Skeletal muscle tissue (tissue), 4 donors: ENCODE data around the gene NCAM2. TPM values are rescaled to one million over a fixed set of nuclear protein-coding genes. Genes with fewer than 3 reads are reported as not detected.

ENCODE experiments used
- H3K27ac ChIP-seq: one replicate; pipeline ENCODE4 v1.7.0; 2013; ENCODE audit warnings: mild to moderate bottlenecking, low read depth, low read length, inconsistent platforms
- H3K27me3 ChIP-seq, 3 donors: one replicate each; pipeline ENCODE4 v1.7.0; 2013; ENCODE audit warnings: low read length in 3 of 3; ENCODE audit not compliant: control insufficient read depth in 3 of 3, insufficient read depth in 3 of 3
- H3K36me3 ChIP-seq, 3 donors: one replicate each; pipeline ENCODE4 v1.7.0; 2013; ENCODE audit warnings: low read length in 3 of 3; ENCODE audit not compliant: control insufficient read depth in 3 of 3, insufficient read depth in 3 of 3
- H3K4me1 ChIP-seq, 3 donors: one replicate each; pipeline ENCODE4 v1.7.0; 2013; ENCODE audit warnings: low read length in 3 of 3, mild to moderate bottlenecking in 3 of 3; ENCODE audit not compliant: control insufficient read depth in 3 of 3, insufficient read depth in 3 of 3
- H3K4me3 ChIP-seq, 3 donors: one replicate each; pipeline ENCODE4 v1.7.0; 2013; ENCODE audit warnings: low read length in 3 of 3
- H3K9ac ChIP-seq, 3 donors: one replicate each; pipeline ENCODE4 v1.7.0; 2013; ENCODE audit warnings: low read length in 3 of 3, mild to moderate bottlenecking in 3 of 3, moderate library complexity in 2 of 3, low read depth in 1 of 3
- H3K9me3 ChIP-seq, 3 donors: one replicate each; pipeline ENCODE4 v1.7.0; 2013; ENCODE audit warnings: low read length in 3 of 3; ENCODE audit not compliant: control insufficient read depth in 3 of 3
- total RNA-seq: library from RNA; depleted of rRNA; stranded (reverse); fragments of >200 nt; gene quantifications from one replicate; pipeline ENCODE4 v1.2.3, GENCODE V29; 2014
- donor health status: Osteomylitis.

NCAM2 gene
- total RNA-seq, 1 donor from 2014 or later, result 6.8 TPM

DNA sequence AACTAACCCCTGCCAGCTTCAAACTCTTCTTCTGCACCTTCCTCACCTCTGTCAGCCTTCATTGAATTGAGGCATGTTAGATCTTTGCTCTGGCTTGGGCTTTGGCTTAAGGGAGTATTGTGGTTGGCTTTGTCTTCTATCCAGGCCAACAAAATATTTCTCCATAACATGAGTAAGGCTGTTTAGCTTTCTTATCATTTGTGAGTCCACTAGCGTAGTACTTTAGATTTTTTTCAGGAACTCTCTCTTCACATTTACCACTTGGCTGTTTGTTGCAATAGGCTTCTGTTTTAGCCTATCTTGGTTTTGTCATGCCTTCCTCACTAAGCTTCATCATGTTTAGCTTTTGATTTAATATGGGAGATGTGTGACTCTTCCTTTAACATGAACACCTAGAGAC is 417.5 kb downstream of the NCAM2 start:
- no peaks in the 10 kb centered on the region for H3K4me1 ChIP-seq
- no peak overlapping the region for H3K9ac ChIP-seq
- H3K4me3 ChIP-seq, result no peak overlapping the region
- no peaks in the 10 kb centered on the region for H3K36me3 ChIP-seq
- no peak overlapping the region for H3K27ac ChIP-seq
- no peaks in the 10 kb centered on the region for H3K9me3 ChIP-seq
- H3K27me3 ChIP-seq, result no peaks in the 10 kb centered on the region

DNA sequence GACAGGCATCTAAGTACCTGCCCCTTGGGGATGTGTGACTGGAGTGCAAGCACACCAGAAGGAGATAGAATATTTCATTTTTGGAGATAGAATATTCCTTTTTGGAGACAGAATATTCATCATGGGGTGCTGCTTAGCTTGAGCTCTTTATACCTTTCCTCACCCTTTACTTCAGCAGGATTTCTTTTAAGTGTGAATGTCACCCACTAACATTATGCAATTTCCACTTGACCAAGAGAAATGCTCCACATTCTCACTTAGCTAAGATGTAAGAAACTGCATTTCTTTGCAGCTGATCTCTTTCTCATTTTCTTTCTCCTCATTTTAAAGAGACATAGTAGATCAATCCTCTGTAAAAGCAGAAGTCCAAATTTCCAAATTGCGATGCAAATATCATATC is 436.7 kb downstream of the NCAM2 start:
- Histone ChIP-seq H3K9ac (no peak overlapping the region), H3K9me3 (no peaks in the 10 kb centered on the region), H3K4me1 (no peaks in the 10 kb centered on the region), H3K4me3 (no peak overlapping the region), H3K27ac (no peak overlapping the region), H3K36me3 (no peaks in the 10 kb centered on the region), H3K27me3 (no peaks in the 10 kb centered on the region)

- H3K27me3 ChIP-seq, result no peaks in the 10 kb centered on the region
- H3K4me3 ChIP-seq, result no peak overlapping the region
- H3K27ac ChIP-seq, result no peak overlapping the region
- no peaks in the 10 kb centered on the region for H3K4me1 ChIP-seq
- H3K36me3 ChIP-seq, result no peaks in the 10 kb centered on the region
- H3K9me3 ChIP-seq, result no peaks in the 10 kb centered on the region
- no peak overlapping the region for H3K9ac ChIP-seq
These were observed 437.9 kb downstream of the NCAM2 start for GRCh38 chr21:21436012-21436534.

- Histone ChIP-seq H3K4me1 (no peaks in the 10 kb centered on the region), H3K36me3 (no peaks in the 10 kb centered on the region), H3K4me3 (no peak overlapping the region), H3K27ac (no peak overlapping the region), H3K27me3 (no peaks in the 10 kb centered on the region), H3K9me3 (no peaks in the 10 kb centered on the region), H3K9ac (no peak overlapping the region)
These were observed 441.6 kb downstream of the NCAM2 start for GRCh38 chr21:21439761-21440160.

DNA sequence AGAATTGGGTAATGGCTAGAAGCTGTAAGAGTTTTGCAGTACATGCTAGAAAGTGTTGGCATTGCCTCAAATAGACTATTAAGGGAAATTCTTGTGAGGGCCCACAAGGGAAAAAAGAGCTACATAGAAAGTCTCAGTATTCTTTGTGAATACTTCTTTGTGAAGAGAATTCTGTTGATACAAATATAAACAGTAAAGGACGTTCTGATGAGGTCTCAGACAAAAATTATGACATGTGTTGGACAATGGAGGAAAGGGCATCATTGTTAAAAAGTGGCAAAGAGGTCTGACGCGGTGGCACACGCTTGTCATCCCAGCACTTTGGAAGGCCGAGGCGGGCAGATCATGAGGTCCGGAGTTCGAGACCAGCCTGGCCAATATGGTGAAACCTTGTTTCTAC is 458.9 kb downstream of the NCAM2 start:
- Histone ChIP-seq H3K4me1 (no peaks in the 10 kb centered on the region), H3K27me3 (no peaks in the 10 kb centered on the region), H3K9me3 (no peaks in the 10 kb centered on the region), H3K9ac (no peak overlapping the region), H3K27ac (no peak overlapping the region), H3K36me3 (no peaks in the 10 kb centered on the region), H3K4me3 (no peak overlapping the region)

- Histone ChIP-seq H3K9me3 (no peaks in the 10 kb centered on the region), H3K9ac (no peak overlapping the region), H3K27ac (no peak overlapping the region), H3K4me3 (no peak overlapping the region), H3K4me1 (no peaks in the 10 kb centered on the region), H3K36me3 (no peaks in the 10 kb centered on the region), H3K27me3 (no peaks in the 10 kb centered on the region)
These were observed 460.0 kb downstream of the NCAM2 start for GRCh38 chr21:21458124-21458631.

GRCh38 chr21:21460979-21461378 is 462.8 kb downstream of the NCAM2 start:
- H3K4me3 ChIP-seq, result no peak overlapping the region
- no peaks in the 10 kb centered on the region for H3K27me3 ChIP-seq
- no peak overlapping the region for H3K9ac ChIP-seq
- no peaks in the 10 kb centered on the region for H3K4me1 ChIP-seq
- no peak overlapping the region for H3K27ac ChIP-seq
- H3K36me3 ChIP-seq, result no peaks in the 10 kb centered on the region
- H3K9me3 ChIP-seq, result no peaks in the 10 kb centered on the region

DNA sequence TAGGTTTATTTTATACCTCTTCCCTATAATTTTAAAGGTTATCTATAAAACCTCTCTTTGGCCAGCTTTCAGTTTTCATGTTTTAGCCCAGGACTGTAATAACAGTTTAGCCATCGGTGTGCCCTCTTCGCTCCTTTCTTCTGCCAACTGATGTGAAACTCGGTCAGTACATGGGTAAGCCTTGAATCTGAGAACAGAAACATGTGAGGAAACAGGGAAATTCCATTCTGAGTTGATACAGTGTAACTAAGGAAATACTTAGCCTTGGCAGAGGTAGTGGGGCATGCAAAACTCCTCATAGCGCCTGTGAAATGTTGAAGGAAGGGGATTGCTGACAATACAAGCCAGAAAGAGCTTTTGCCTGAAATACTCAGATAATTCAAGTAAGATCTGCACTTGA is 465.2 kb downstream of the NCAM2 start:
- Histone ChIP-seq H3K27me3 (no peaks in the 10 kb centered on the region), H3K9ac (no peak overlapping the region), H3K27ac (no peak overlapping the region), H3K36me3 (no peaks in the 10 kb centered on the region), H3K4me1 (no peaks in the 10 kb centered on the region), H3K4me3 (no peak overlapping the region), H3K9me3 (no peaks in the 10 kb centered on the region)

GRCh38 chr21:21464684-21465083 is 466.5 kb downstream of the NCAM2 start:
- Histone ChIP-seq H3K9ac (no peak overlapping the region), H3K4me3 (no peak overlapping the region), H3K4me1 (no peaks in the 10 kb centered on the region), H3K27ac (no peak overlapping the region), H3K27me3 (no peaks in the 10 kb centered on the region), H3K9me3 (no peaks in the 10 kb centered on the region), H3K36me3 (no peaks in the 10 kb centered on the region)

DNA sequence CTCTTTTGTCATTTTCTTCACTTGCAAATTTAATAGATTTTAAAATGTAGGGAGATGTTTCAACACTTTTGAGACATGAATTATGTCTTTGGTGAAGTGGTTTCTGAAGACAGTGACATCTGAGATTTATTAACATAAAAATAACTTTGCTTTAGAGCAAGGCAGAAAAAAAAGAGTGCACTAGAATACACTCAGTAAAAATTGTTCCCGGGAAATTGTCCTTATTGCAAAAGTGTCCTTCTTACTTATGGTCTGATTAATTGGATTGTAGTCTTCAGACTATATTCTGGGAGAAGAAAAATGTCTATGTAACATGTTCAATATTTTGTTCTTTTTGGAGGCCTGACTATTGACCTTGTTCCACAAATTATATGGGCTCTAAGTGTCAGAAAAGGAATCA is 468.5 kb downstream of the NCAM2 start:
- Histone ChIP-seq H3K27ac (no peak overlapping the region), H3K4me3 (no peak overlapping the region), H3K27me3 (no peaks in the 10 kb centered on the region), H3K4me1 (no peaks in the 10 kb centered on the region), H3K9ac (no peak overlapping the region), H3K9me3 (no peaks in the 10 kb centered on the region), H3K36me3 (no peaks in the 10 kb centered on the region)

GRCh38 chr21:21468003-21468402 is 469.8 kb downstream of the NCAM2 start:
- H3K27me3 ChIP-seq, result no peaks in the 10 kb centered on the region
- H3K4me1 ChIP-seq, result no peaks in the 10 kb centered on the region
- no peak overlapping the region for H3K27ac ChIP-seq
- H3K36me3 ChIP-seq, result no peaks in the 10 kb centered on the region
- H3K9ac ChIP-seq, result no peak overlapping the region
- no peaks in the 10 kb centered on the region for H3K9me3 ChIP-seq
- no peak overlapping the region for H3K4me3 ChIP-seq
